GM12801 (cell line): ENCODE results near the gene NPAS3.

ENCODE experiments used
- TF ChIP-seq, protein P1 (sequence below): IDR thresholded peaks from one replicate; pipeline ENCODE4 v1.5.1; 2011; ENCODE audit warnings: control low read depth; ENCODE audit not compliant: insufficient read length; ENCODE audit errors: extremely low read depth

Gene NPAS3

DNA sequence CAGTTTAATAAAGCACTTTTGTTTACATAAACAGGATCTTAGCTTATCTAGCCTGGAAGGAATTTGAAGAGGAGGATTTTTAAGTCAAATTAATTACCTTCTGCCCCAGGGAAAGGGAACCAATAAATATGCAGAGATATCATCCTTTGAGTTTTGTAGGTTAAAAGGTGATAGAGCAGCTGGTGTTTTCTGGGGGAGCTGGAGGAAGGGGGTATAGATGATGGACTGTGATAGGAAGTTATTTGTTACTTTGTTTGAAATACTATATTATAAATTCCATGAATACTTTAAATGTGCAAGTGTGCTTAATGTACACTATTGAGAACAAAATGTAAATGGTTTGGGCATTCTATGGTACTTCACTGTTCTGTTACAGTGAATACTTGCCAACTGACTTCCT lies 55.2 kb downstream of the NPAS3 start:
- TF ChIP-seq, protein P1, sequence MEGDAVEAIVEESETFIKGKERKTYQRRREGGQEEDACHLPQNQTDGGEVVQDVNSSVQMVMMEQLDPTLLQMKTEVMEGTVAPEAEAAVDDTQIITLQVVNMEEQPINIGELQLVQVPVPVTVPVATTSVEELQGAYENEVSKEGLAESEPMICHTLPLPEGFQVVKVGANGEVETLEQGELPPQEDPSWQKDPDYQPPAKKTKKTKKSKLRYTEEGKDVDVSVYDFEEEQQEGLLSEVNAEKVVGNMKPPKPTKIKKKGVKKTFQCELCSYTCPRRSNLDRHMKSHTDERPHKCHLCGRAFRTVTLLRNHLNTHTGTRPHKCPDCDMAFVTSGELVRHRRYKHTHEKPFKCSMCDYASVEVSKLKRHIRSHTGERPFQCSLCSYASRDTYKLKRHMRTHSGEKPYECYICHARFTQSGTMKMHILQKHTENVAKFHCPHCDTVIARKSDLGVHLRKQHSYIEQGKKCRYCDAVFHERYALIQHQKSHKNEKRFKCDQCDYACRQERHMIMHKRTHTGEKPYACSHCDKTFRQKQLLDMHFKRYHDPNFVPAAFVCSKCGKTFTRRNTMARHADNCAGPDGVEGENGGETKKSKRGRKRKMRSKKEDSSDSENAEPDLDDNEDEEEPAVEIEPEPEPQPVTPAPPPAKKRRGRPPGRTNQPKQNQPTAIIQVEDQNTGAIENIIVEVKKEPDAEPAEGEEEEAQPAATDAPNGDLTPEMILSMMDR = no peak

DNA sequence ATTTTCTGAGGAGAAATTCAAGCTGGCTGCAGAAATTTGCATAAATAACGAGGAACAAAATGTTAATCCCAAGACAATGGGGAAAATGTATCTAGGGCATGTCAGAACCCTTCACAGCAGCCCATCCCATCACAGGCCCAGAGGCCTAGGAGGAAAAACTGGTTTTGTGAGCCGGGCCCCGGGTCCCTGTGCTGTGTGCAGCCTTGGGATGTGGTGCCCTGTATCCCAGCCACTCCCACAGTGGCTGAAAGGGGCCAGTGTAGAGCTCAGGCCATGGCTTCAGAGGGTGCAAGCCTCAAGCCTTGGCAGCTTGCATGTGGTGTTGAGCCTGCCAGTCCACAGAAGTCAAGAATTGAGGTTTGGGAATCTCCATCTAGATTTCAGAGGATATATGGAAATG lies 57.7 kb downstream of the NPAS3 start:
- TF ChIP-seq, protein P1 = no peak

DNA sequence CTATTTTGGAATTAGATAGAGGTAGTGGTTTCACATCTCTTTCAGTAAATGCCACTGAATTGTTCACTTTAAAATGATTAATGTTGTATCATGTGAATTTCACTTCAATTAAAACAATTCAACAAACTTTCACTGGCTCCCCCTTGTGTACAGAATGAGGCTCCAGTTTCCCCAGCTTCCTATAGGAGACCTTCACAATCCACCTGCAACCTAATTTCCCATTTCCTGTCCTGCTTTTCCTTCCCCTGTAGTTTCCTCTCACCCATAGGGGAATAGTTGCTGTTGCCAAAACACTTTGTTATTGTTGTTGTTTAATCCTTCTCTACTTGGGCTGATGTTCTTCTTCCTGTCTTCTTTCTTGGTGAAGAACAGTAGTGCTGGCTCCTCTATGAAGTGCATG lies 59.8 kb downstream of the NPAS3 start:
- TF ChIP-seq, protein P1 = no peak

DNA sequence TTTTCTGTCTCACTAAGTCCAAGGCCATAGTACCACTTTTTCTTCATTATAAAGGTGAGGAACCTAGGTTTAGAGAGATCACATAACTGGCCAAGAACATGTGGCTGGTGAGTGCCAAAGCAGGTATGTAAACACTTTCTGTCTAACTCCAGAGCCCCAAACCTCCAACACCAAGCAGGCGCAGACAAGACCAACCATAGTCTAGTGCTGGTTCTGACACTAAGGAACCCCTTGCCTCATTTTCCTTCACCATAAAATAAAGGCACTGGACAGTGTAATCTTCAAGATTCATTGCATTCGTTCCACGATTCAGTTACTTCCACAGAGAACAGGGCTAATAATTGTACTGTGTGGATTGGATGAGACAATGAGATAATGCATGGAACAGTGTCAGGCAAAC lies 71.0 kb downstream of the NPAS3 start:
- TF ChIP-seq, protein P1 = no peak

DNA sequence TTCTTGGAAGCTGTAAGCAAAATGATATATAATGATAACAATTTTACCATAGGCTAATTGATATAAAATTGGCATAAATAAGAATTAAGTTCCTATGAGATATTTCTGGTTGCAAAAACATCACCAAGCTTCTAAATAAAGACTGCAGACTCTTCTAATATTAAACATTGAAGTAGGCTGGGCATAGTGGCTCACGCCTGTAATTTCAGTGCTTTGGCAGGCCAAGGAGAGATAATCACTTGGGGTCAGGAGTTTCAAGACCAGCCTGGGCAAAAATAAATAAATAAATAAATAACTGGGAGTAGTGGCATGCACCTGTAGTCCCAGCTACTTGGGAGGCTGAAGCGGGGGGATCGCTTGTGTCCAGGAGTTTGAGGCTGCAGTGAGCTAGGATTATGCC lies 71.8 kb downstream of the NPAS3 start:
- TF ChIP-seq, protein P1 = no peak

DNA sequence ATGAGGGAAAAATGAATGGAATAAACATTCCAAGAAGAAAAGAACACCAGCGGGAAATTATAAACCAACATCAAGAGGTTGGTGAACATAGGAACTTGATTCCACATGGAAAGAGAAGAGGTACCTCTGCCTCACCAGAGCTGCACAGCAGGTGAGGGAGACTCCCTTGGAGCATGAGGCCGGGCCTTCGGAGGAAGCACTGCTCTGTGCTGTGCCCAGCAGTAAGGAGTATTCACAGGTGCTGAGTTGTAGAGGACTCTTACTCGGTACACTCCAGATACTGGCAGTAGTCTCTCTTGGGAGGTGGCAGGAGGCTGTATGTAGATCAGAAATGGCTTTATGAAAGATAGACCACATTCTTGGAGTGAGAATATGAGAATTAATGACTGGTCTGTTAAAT lies 76.0 kb downstream of the NPAS3 start:
- TF ChIP-seq, protein P1 = no peak

DNA sequence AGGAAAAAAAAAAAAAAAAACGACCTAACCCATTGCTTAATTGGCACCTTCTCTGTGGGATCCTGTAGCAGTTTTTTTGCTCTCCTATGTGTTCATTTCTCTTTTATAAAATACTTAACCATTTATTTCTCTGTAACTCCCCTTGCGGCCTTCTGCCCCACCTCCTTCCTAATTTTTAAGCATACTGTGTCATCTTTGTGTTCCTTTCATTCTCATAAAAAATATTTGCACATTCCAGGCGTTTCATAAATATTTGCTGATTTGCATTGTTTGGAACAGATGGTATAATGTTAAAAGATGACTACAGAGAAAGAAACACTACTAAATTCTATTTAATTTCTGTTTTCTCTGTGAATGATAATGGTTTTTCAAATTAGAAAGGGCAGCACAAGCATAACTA lies 77.9 kb downstream of the NPAS3 start:
- TF ChIP-seq, protein P1 = no peak

DNA sequence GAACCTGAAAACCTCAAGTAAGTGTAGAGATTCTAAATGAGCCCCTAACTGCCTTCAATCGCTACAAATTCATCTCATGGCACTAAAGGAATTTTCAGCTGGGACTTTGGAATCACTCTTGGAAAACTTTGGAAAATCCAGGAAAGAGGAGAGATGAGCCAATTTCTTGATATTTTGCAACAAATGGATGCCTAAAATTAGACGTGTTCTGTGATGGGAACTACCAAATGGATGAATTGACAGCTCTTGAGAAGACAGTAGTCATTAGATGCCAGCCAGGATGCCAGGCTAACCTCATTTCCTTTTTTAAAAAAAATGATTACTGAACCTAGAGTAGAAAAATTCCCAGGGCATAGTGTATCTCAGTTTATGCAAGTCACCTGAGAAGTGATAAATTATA lies 78.3 kb downstream of the NPAS3 start:
- TF ChIP-seq, protein P1 = no peak
